BJ (cell line): ENCODE data around the gene EDN3. TPM values are rescaled to one million over a fixed set of nuclear protein-coding genes. Genes with fewer than 3 reads are reported as not detected.

Source experiments
- CTCF ChIA-PET: fragments of 350-600 bp; formaldehyde crosslinking; extraction: SDS; loops from one replicate; lab custom pipeline; 2021; ENCODE audit warnings: antibody characterized with exemption, inconsistent platforms; lab: Yijun Ruan, JAX
- POLR2A ChIA-PET: fragments of 300-600 bp; sonication (Branson Sonifier 250); formaldehyde crosslinking; extraction: SDS; loops from one replicate; lab custom pipeline; 2021; ENCODE audit warnings: antibody characterized with exemption; lab: Charles Lee
- DNase-seq: peaks from one replicate; pipeline ENCODE4 v3.0.0-alpha.2; 2011; ENCODE audit warnings: low read depth
- H3K27me3 ChIP-seq: 2 replicates; pipeline ENCODE4 v1.6.0; 2011; ENCODE audit warnings: low read length; ENCODE audit not compliant: control insufficient read depth, insufficient read depth
- H3K36me3 ChIP-seq: 2 replicates; pipeline ENCODE4 v1.5.1; 2011; ENCODE audit warnings: low read length; ENCODE audit not compliant: control insufficient read depth, insufficient read depth
- H3K4me3 ChIP-seq: 2 replicates; pipeline ENCODE4 v1.5.1; 2011; ENCODE audit warnings: low read depth, mild to moderate bottlenecking, control low read depth, low read length
- polyA plus RNA-seq: library from polyadenylated mRNA; depleted of rRNA; stranded (reverse); fragments of >200 nt; gene quantifications from 2 replicates; pipeline ENCODE4 v1.2.3, GENCODE V29; 2011
- TF ChIP-seq, protein P1 (sequence below): IDR thresholded peaks from 2 replicates; pipeline ENCODE4 v1.5.1; 2011; ENCODE audit warnings: low read depth, mild to moderate bottlenecking, control low read depth, inconsistent platforms, low read length, moderate library complexity; ENCODE audit not compliant: insufficient read depth

The EDN3 gene
- polyA plus RNA-seq, 1 experiment: not detected

DNA sequence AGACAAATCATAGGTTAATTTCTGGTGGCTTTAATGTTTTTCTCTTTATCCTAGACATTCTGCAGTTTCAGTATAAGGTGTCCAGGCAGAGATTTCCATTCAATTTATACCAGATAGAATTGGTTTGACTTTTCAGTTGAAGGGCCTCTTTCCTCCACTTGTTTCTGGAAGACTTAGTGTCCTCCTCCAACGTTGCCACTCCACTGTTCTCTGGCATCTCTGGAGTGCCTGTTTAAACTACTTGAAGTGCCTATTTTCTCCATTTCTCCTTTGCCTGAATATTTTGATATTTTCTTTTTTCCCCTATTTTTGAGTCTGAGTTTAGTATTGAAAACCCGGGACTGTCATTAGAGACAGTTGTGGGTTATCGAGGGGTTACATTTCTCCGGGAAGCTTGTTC lies 27.7 kb downstream of the EDN3 start:
- Histone ChIP-seq H3K36me3 (no peaks in the 10 kb centered on the region), H3K4me3 (no peak overlapping the region), H3K27me3 (no peaks in the 10 kb centered on the region)
- no peak for DNase-seq
- POLR2A ChIA-PET: no interaction called here
- TF ChIP-seq, protein P1, sequence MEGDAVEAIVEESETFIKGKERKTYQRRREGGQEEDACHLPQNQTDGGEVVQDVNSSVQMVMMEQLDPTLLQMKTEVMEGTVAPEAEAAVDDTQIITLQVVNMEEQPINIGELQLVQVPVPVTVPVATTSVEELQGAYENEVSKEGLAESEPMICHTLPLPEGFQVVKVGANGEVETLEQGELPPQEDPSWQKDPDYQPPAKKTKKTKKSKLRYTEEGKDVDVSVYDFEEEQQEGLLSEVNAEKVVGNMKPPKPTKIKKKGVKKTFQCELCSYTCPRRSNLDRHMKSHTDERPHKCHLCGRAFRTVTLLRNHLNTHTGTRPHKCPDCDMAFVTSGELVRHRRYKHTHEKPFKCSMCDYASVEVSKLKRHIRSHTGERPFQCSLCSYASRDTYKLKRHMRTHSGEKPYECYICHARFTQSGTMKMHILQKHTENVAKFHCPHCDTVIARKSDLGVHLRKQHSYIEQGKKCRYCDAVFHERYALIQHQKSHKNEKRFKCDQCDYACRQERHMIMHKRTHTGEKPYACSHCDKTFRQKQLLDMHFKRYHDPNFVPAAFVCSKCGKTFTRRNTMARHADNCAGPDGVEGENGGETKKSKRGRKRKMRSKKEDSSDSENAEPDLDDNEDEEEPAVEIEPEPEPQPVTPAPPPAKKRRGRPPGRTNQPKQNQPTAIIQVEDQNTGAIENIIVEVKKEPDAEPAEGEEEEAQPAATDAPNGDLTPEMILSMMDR: no peak
- CTCF ChIA-PET: no interaction called here

DNA sequence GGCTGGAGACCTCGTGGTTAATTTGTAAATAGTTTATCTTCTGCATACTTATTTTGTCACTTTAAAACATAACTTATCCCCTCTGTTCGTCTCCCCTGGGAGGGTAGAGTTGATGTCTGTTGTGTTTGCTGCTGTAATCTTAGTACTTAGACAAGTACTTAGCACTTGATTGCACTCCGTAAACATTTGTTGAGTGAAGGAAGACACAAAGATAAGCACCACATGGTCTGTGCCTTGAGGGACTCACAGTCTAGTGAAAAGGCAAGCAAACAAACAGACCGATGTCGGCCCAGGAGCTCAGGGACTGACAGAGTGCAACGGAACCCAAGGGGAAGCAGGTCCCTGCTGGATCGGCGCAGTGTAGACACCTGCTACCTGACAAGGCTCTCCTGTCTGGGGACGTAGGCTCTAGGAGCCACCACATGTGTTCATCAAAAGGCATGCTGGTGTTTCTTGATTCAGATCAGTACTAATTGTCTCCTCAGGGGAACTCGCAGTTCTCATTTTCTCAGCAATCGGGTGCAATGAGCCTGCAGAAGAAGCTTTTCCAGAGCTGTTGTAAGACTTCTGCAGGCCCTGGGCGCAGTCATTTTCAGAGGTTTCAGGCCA lies 31.4 kb downstream of the EDN3 start:
- no peaks in the 10 kb centered on the region for H3K27me3 ChIP-seq
- no peak for DNase-seq
- H3K4me3 ChIP-seq: no peak overlapping the region
- ChIA-PET POLR2A (no interaction called here), CTCF (no interaction called here)
- H3K36me3 ChIP-seq: no peaks in the 10 kb centered on the region
- TF ChIP-seq, protein P1: no peak

DNA sequence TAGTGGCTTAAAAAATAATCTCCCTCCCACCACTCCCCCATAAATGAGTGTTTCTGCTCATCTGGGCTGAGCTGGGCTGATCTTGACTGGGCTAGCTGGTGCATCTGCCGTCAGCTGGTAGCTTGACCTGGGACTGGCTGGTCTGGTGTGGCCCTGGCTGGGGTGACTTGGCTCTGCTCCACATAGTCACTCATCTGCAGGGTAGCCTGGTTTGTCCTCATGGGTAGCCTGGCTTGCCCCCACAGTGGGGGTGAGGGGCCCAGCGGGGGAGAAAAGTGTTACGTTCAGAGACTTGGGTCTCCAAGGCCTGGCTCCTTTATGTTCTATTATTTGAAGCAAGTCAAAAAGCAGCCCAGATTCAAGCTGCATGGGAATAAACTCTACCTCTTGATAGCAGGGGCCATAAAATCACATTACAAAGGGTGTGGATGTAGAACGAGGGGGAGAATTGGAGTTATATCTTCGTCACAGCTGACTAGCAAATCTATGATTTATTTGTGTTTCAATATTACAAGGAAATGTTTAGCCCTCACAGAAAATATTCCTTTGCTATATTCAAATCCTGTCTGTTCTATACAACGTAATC lies 32.9 kb downstream of the EDN3 start:
- H3K27me3 ChIP-seq: no peaks in the 10 kb centered on the region
- DNase-seq: no peak
- H3K4me3 ChIP-seq: no peak overlapping the region
- ChIA-PET CTCF (no interaction called here), POLR2A (no interaction called here)
- TF ChIP-seq, protein P1: no peak
- no peaks in the 10 kb centered on the region for H3K36me3 ChIP-seq

DNA sequence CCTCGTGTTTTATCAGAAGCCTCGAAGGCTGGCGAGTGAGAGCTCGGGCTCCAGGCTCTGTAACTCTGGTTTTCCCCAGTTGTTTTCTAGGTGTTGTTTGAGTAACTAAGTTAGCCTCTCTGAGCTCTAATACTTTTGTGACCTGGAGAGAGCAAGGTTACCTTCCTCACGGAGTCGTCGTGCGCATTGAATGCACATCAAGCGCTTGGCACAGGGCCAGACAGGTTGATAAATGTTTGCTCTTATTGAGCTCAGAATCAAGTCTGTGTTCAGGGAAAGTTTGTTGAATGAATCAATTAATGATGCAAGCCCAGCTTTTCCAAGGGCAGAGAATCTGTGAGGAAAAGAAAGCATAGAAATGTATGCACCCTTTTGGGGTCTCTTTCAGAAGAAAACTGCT lies 33.5 kb downstream of the EDN3 start:
- no peak overlapping the region for H3K4me3 ChIP-seq
- POLR2A ChIA-PET: no interaction called here
- DNase-seq: no peak
- H3K36me3 ChIP-seq: no peaks in the 10 kb centered on the region
- no peaks in the 10 kb centered on the region for H3K27me3 ChIP-seq
- CTCF ChIA-PET: interaction anchor here (0.6 kb wide), 1 partner anchor 111 kb away, joined by 3 read pairs; no protein-coding TSS in a partner anchor
- TF ChIP-seq, protein P1: no peak

DNA sequence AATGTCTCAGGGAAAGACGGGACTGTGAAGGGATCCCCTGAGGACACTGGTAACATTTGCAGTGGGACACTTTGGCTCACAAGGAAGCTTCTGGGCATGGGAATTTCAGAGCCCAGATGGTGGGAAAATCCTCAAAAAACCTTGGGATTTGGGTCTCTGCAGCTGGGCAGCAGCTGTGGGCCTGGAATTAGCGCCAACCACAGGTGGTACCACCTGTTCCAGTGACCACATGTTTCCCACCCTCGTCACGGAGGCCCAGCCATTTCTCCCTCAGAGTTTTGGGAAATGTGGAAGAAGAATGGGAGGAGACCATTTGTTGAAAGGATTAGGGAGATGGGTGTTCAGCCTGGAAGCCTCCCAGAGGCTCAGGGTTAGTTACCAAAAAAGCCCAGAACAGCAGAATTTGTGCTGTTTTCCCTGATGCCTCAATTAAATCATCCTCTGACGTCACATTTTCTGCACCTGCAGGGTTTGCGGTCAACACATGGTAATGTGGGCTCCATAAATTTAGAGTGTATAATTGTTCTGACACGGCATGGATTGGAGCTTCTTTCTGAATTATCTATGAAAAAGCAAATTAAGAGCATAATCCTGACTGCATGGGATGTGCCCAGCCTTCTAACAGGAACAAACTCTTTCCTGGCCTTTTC lies 34.4 kb downstream of the EDN3 start:
- no peak overlapping the region for H3K4me3 ChIP-seq
- no peak for DNase-seq
- TF ChIP-seq, protein P1: no peak
- no peaks in the 10 kb centered on the region for H3K27me3 ChIP-seq
- no peaks in the 10 kb centered on the region for H3K36me3 ChIP-seq
- ChIA-PET CTCF (interaction anchor here (0.6 to 0.9 kb wide), 2 partner anchors 10 to 112 kb away, joined by 3 read pairs; no protein-coding TSS in a partner anchor), POLR2A (no interaction called here)
